MM.1S (cell line): ENCODE measurements around the gene DNAAF3.

Experiments
- DNase-seq: peaks from one replicate; pipeline ENCODE4 v3.0.0-alpha.2; 2015
- H2AFZ ChIP-seq: fragments of 300-600 bp; sonication (generic); 2 replicates; pipeline ENCODE4 v1.6.0; 2016; ENCODE audit warnings: antibody characterized with exemption, low read length
- H3F3A ChIP-seq: fragments of 300-600 bp; sonication (generic); 2 replicates; pipeline ENCODE4 v1.6.1; 2016; ENCODE audit warnings: mild to moderate bottlenecking, antibody characterized with exemption, low read length, moderate library complexity, mixed read lengths; ENCODE audit not compliant: insufficient read depth
- H3K27ac ChIP-seq: fragments of 300-600 bp; sonication (generic); 2 replicates; pipeline ENCODE4 v1.5.1; 2016; ENCODE audit warnings: mild to moderate bottlenecking, low read length
- H3K27me3 ChIP-seq: fragments of 300-600 bp; sonication (generic); replicated peaks from 2 replicates; pipeline ENCODE4 v1.6.0; 2016; ENCODE audit warnings: low read length; ENCODE audit not compliant: insufficient read depth
- H3K36me3 ChIP-seq: fragments of 300-600 bp; sonication (generic); replicated peaks from 2 replicates; pipeline ENCODE4 v1.6.1; 2016; ENCODE audit warnings: mild to moderate bottlenecking, low read length, mixed read lengths; ENCODE audit not compliant: insufficient read depth
- H3K4me1 ChIP-seq: fragments of 300-600 bp; sonication (generic); 2 replicates; pipeline ENCODE4 v1.6.1; 2016; ENCODE audit warnings: low read length, mixed read lengths
- H3K4me2 ChIP-seq: fragments of 300-600 bp; sonication (generic); 2 replicates; pipeline ENCODE4 v1.6.0; 2016; ENCODE audit warnings: low read depth, low read length
- H3K4me3 ChIP-seq: fragments of 300-600 bp; sonication (generic); 2 replicates; pipeline ENCODE4 v1.5.1; 2016; ENCODE audit warnings: low read length, mixed read lengths
- H3K79me2 ChIP-seq: fragments of 300-600 bp; sonication (generic); 2 replicates; pipeline ENCODE4 v1.6.1; 2016; ENCODE audit warnings: mixed run types, low read length, mixed read lengths
- H3K9ac ChIP-seq: fragments of 300-600 bp; sonication (generic); 2 replicates; pipeline ENCODE4 v1.6.1; 2016; ENCODE audit warnings: low read length, mixed read lengths
- H3K9me2 ChIP-seq: fragments of 300-600 bp; sonication (generic); replicated peaks from 2 replicates; pipeline ENCODE4 v1.6.1; 2016; ENCODE audit warnings: mild to moderate bottlenecking, low read length, mixed read lengths; ENCODE audit not compliant: insufficient read depth
- H3K9me3 ChIP-seq: fragments of 300-600 bp; sonication (generic); replicated peaks from 2 replicates; pipeline ENCODE4 v1.6.1; 2016; ENCODE audit warnings: mild to moderate bottlenecking, low read length, mixed read lengths; ENCODE audit not compliant: insufficient read depth
- H4K20me1 ChIP-seq: fragments of 300-600 bp; sonication (generic); 2 replicates; pipeline ENCODE4 v1.6.1; 2016; ENCODE audit warnings: mild to moderate bottlenecking, low read length, moderate library complexity, mixed read lengths; ENCODE audit not compliant: insufficient read depth
- EZH2 ChIP-seq: fragments of 300-600 bp; sonication (generic); optimal IDR thresholded peaks from 2 replicates; pipeline ENCODE3; 2017; ENCODE audit warnings: low read depth, mild to moderate bottlenecking, antibody characterized with exemption, low read length, mixed read lengths
- EZH2phosphoT487 ChIP-seq: fragments of 300-600 bp; sonication (generic); IDR thresholded peaks from 2 replicates; pipeline ENCODE4 v1.6.1; 2018; ENCODE audit warnings: antibody characterized with exemption, low read length
- TF ChIP-seq, protein P1 (sequence below): fragments of 300-600 bp; sonication (generic); IDR thresholded peaks from 2 replicates; pipeline ENCODE4 v1.5.1; 2016; ENCODE audit warnings: antibody characterized with exemption, low read length, mixed read lengths

Gene DNAAF3

GRCh38 chr19:55147545-55148251 is 18.7 kb downstream of the DNAAF3 start:
- no peak for DNase-seq
- no peak overlapping the region for H3K4me3 ChIP-seq

GRCh38 chr19:55146705-55147273 is 19.6 kb downstream of the DNAAF3 start:
- Histone ChIP-seq H3K27ac (no peak overlapping the region), H2AFZ (no peak overlapping the region), H3K9ac (no peak overlapping the region), H3F3A (no peaks in the 10 kb centered on the region), H3K4me1 (0 out of 2 replicates have a peak, but pooled peaks cover 2% of the 10 kb centered on the region), H3K79me2 (no peaks in the 10 kb centered on the region), H3K36me3 (no peaks in the 10 kb centered on the region), H3K9me3 (no peaks in the 10 kb centered on the region), H3K27me3 (peaks cover 82% of the 10 kb centered on the region), H3K4me2 (0 out of 2 replicates have a peak overlapping the region, but pooled peaks have one; percentile 18), H3K4me3 (no peak overlapping the region), H3K9me2 (no peaks in the 10 kb centered on the region), H4K20me1 (no peaks in the 10 kb centered on the region)
- no peak for DNase-seq
- TF ChIP-seq, protein P1, sequence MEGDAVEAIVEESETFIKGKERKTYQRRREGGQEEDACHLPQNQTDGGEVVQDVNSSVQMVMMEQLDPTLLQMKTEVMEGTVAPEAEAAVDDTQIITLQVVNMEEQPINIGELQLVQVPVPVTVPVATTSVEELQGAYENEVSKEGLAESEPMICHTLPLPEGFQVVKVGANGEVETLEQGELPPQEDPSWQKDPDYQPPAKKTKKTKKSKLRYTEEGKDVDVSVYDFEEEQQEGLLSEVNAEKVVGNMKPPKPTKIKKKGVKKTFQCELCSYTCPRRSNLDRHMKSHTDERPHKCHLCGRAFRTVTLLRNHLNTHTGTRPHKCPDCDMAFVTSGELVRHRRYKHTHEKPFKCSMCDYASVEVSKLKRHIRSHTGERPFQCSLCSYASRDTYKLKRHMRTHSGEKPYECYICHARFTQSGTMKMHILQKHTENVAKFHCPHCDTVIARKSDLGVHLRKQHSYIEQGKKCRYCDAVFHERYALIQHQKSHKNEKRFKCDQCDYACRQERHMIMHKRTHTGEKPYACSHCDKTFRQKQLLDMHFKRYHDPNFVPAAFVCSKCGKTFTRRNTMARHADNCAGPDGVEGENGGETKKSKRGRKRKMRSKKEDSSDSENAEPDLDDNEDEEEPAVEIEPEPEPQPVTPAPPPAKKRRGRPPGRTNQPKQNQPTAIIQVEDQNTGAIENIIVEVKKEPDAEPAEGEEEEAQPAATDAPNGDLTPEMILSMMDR = no peak
- no peak for TF ChIP-seq EZH2
- TF ChIP-seq EZH2phosphoT487 = no peak

More at GRCh38 chr19:55147545-55148251, 18.7 kb downstream of the DNAAF3 start:
- Histone ChIP-seq H3K9me3 (no peaks in the 10 kb centered on the region), H3K27ac (no peak overlapping the region), H4K20me1 (no peaks in the 10 kb centered on the region), H3K4me1 (no peaks in the 10 kb centered on the region), H3F3A (no peaks in the 10 kb centered on the region), H3K9me2 (no peaks in the 10 kb centered on the region), H3K36me3 (no peaks in the 10 kb centered on the region), H3K27me3 (peaks cover 73% of the 10 kb centered on the region), H3K9ac (no peak overlapping the region), H3K4me2 (no peak overlapping the region), H3K79me2 (no peaks in the 10 kb centered on the region), H2AFZ (no peak overlapping the region)
- no peak for TF ChIP-seq EZH2phosphoT487
- TF ChIP-seq, protein P1 = no peak
- no peak for TF ChIP-seq EZH2

GRCh38 chr19:55146078-55146704 is 20.2 kb downstream of the DNAAF3 start:
- Histone ChIP-seq H2AFZ (no peak overlapping the region), H3K4me1 (0 out of 2 replicates have a peak, but pooled peaks cover 2% of the 10 kb centered on the region), H3K79me2 (no peaks in the 10 kb centered on the region), H3K9ac (no peak overlapping the region), H3K36me3 (no peaks in the 10 kb centered on the region), H3K27ac (no peak overlapping the region), H3K27me3 (peaks cover 82% of the 10 kb centered on the region), H3K4me2 (no peak overlapping the region), H3K9me3 (no peaks in the 10 kb centered on the region), H3K4me3 (no peak overlapping the region), H3K9me2 (no peaks in the 10 kb centered on the region), H3F3A (no peaks in the 10 kb centered on the region), H4K20me1 (no peaks in the 10 kb centered on the region)
- no peak for DNase-seq
- no peak for TF ChIP-seq EZH2phosphoT487
- TF ChIP-seq, protein P1 = peak; percentile 49
